Activated naive CD4-positive, alpha-beta T cell treated with anti-CD3 and anti-CD28 coated beads, Interleukin-2, amount 50 U/mL, for 72 hours (primary cell): Measurements from ENCODE around the gene ANG. TPM values are rescaled to one million over a fixed set of nuclear protein-coding genes. Genes with fewer than 3 reads are reported as not detected.

Experiments
- total RNA-seq, 2 donors: library from RNA; stranded (reverse); gene quantifications; one replicate each; pipeline ENCODE4 v1.2.3, GENCODE V29; 2022

Gene ANG
- total RNA-seq, 2 donors from 2014 or later, result 0.48 to 4.1 TPM

Other genes with a start within 250 kb of the ANG start
- 10 to 100 TPM; 43.3 to 58.6 TPM for gene OSGEP, start 234.0 kb upstream of the ANG start, total RNA-seq
- 100 to 1,000 TPM; 171 to 234 TPM for gene APEX1, start 233.5 kb upstream of the ANG start, total RNA-seq
- 10 to 100 TPM; 29.1 to 90.2 TPM for gene PIP4P1, start 227.3 kb upstream of the ANG start, total RNA-seq
- 100 to 1,000 TPM; 167 to 241 TPM for gene PNP, start 219.4 kb upstream of the ANG start, total RNA-seq
- under 1 TPM; 0.43 to 0.71 TPM for gene RNASE10, start 183.2 kb upstream of the ANG start, total RNA-seq
- gene RNASE9, start 127.7 kb upstream of the ANG start, total RNA-seq, result not detected
- gene RNASE11, start 100.8 kb upstream of the ANG start, total RNA-seq, result not detected
- not detected for gene RNASE12, start 97.4 kb upstream of the ANG start, total RNA-seq
- not detected for gene OR6S1, start 47.1 kb upstream of the ANG start, total RNA-seq
- under 1 TPM; 0.23 to 0.60 TPM for gene RNASE4, start 4.2 kb upstream of the ANG start, total RNA-seq
- not detected for gene EDDM3A, start 57.1 kb downstream of the ANG start, total RNA-seq
- gene EDDM3B, start 79.6 kb downstream of the ANG start, total RNA-seq, result not detected
- under 1 TPM; 0.39 to 0.66 TPM for gene RNASE6, start 92.5 kb downstream of the ANG start, total RNA-seq
- gene RNASE1, start 114.1 kb downstream of the ANG start, total RNA-seq, result not detected
- gene RNASE3, start 202.6 kb downstream of the ANG start, total RNA-seq, result not detected